ENCODE results near the gene CCDC88C. TPM values are rescaled to one million over a fixed set of nuclear protein-coding genes. Genes with fewer than 3 reads are reported as not detected.

CCDC88C gene
- polyA plus RNA-seq, 1 donor (not counting 4 experiments of a cell fraction or from before 2014, with no cell fraction given) = 2.4 TPM

DNA sequence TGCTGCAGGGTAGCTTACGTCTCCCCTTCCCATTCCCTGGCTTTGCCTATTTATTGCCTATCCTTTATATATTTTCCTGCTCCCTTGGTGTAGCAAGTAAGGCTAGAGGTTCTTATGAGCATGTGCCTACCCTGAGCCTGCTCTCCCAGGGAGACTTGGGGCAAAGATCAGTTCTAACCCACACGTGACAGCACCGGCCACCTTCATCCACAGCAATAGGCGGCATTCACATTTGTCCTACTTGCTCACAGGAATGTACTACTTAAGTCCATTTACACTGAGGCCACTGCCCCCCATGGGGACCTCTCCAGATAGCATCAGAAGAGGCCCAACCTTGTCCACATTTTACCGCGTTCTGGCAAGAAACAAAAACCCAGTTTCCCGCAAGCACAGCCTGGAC is 181.8 kb downstream of the CCDC88C start:
- Histone ChIP-seq H2AFZ (ENCODE audit: control insufficient read depth, low read length) (no peak overlapping the region), H3K4me2 (ENCODE audit: control insufficient read depth, extremely low read depth, insufficient read depth, low read depth, low read length) (no peak overlapping the region), H4K20me1 (ENCODE audit: control insufficient read depth, extremely low read depth, insufficient read depth, low read length) (no peaks in the 10 kb centered on the region), H3K4me1 (ENCODE audit: control insufficient read depth, extremely low read depth, insufficient read depth, low read length) (no peaks in the 10 kb centered on the region), H3K27ac (ENCODE audit: control insufficient read depth, insufficient read depth, low read length) (no peak overlapping the region), H3K4me3 (ENCODE audit: control insufficient read depth in 2 of 3, extremely low read depth in 1 of 3, insufficient read depth in 2 of 3, low read depth in 1 of 3, low read length in 3 of 3) (no peak overlapping the region), H3K9ac (ENCODE audit: control insufficient read depth, extremely low read depth, insufficient read depth, low read length) (no peak overlapping the region), H3K9me1 (ENCODE audit: control insufficient read depth, extremely low read depth, insufficient read depth, low read length) (no peaks in the 10 kb centered on the region), H3K79me2 (ENCODE audit: control insufficient read depth, insufficient read depth, low read length) (no peaks in the 10 kb centered on the region), H3K9me3 (ENCODE audit: control insufficient read depth, low read depth, low read length) (no peaks in the 10 kb centered on the region), H3K36me3 (ENCODE audit: control insufficient read depth in 2 of 2, extremely low read depth in 1 of 2, insufficient read depth in 2 of 2, low read length in 2 of 2) (no peaks in the 10 kb centered on the region), H3K27me3 (ENCODE audit: control insufficient read depth, extremely low read depth, insufficient read depth, low read length) (no peaks in the 10 kb centered on the region)
- dilution Hi-C loops (cut with MboI; ENCODE audit: extremely low pct_ligation_motif_present, low sequenced_read_pairs) = no loop called here
- DNase-seq (ENCODE audit: low read depth, low spot score) = no peak
- TF ChIP-seq, protein P1, sequence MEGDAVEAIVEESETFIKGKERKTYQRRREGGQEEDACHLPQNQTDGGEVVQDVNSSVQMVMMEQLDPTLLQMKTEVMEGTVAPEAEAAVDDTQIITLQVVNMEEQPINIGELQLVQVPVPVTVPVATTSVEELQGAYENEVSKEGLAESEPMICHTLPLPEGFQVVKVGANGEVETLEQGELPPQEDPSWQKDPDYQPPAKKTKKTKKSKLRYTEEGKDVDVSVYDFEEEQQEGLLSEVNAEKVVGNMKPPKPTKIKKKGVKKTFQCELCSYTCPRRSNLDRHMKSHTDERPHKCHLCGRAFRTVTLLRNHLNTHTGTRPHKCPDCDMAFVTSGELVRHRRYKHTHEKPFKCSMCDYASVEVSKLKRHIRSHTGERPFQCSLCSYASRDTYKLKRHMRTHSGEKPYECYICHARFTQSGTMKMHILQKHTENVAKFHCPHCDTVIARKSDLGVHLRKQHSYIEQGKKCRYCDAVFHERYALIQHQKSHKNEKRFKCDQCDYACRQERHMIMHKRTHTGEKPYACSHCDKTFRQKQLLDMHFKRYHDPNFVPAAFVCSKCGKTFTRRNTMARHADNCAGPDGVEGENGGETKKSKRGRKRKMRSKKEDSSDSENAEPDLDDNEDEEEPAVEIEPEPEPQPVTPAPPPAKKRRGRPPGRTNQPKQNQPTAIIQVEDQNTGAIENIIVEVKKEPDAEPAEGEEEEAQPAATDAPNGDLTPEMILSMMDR (optimal IDR thresholded peaks at IDR 0.05 in 1 of 3, IDR thresholded peaks at IDR 0.05 in 1 of 3, conservative IDR thresholded peaks at IDR 0.05 in 1 of 3; ENCODE audit: extremely low read depth in 1 of 3, insufficient read depth in 2 of 3, low read length in 3 of 3) = no peak
- TF ChIP-seq EZH2 (IDR thresholded peaks at IDR 0.05; ENCODE audit: low read length) = no peak
- no peak for FAIRE-seq

DNA sequence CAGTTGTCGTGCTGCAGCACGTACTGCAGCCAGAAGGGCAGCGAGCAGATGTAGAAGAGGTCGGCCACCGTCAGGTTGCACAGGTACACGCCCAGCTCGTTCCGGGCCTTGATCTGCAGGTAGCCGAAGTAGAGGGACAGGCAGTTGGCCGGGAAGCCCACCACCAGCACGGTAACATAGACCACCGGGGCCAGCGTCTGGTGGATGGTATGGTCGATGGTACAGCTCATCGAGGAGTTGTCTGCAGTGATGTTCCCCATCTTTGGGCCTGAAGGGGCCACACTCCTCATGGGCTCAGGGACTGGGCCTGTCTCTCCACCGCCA is 182.9 kb downstream of the CCDC88C start:
- H2AFZ ChIP-seq (ENCODE audit: control insufficient read depth, low read length) = no peak overlapping the region
- DNase-seq (ENCODE audit: low read depth, low spot score) = no peak
- H3K9me3 ChIP-seq (ENCODE audit: control insufficient read depth, low read depth, low read length) = no peaks in the 10 kb centered on the region
- H3K9me1 ChIP-seq (ENCODE audit: control insufficient read depth, extremely low read depth, insufficient read depth, low read length) = no peaks in the 10 kb centered on the region
- H3K4me3 ChIP-seq (ENCODE audit: control insufficient read depth in 2 of 3, extremely low read depth in 1 of 3, insufficient read depth in 2 of 3, low read depth in 1 of 3, low read length in 3 of 3) = no peak overlapping the region
- no peak for FAIRE-seq
- H3K27me3 ChIP-seq (ENCODE audit: control insufficient read depth, extremely low read depth, insufficient read depth, low read length) = no peaks in the 10 kb centered on the region
- H3K4me2 ChIP-seq (ENCODE audit: control insufficient read depth, extremely low read depth, insufficient read depth, low read depth, low read length) = no peak overlapping the region
- no peak overlapping the region for H3K9ac ChIP-seq (ENCODE audit: control insufficient read depth, extremely low read depth, insufficient read depth, low read length)
- no peak overlapping the region for H3K27ac ChIP-seq (ENCODE audit: control insufficient read depth, insufficient read depth, low read length)
- H3K4me1 ChIP-seq (ENCODE audit: control insufficient read depth, extremely low read depth, insufficient read depth, low read length) = peaks cover 9% of the 10 kb centered on the region
- H3K79me2 ChIP-seq (ENCODE audit: control insufficient read depth, insufficient read depth, low read length) = no peaks in the 10 kb centered on the region
- H4K20me1 ChIP-seq (ENCODE audit: control insufficient read depth, extremely low read depth, insufficient read depth, low read length) = no peaks in the 10 kb centered on the region
- no peaks in the 10 kb centered on the region for H3K36me3 ChIP-seq (ENCODE audit: control insufficient read depth in 2 of 2, extremely low read depth in 1 of 2, insufficient read depth in 2 of 2, low read length in 2 of 2)
- TF ChIP-seq EZH2 (IDR thresholded peaks at IDR 0.05; ENCODE audit: low read length) = no peak
- TF ChIP-seq, protein P1 (optimal IDR thresholded peaks at IDR 0.05 in 1 of 3, IDR thresholded peaks at IDR 0.05 in 1 of 3, conservative IDR thresholded peaks at IDR 0.05 in 1 of 3; ENCODE audit: extremely low read depth in 1 of 3, insufficient read depth in 2 of 3, low read length in 3 of 3) = no peak
- dilution Hi-C loops (cut with MboI; ENCODE audit: extremely low pct_ligation_motif_present, low sequenced_read_pairs) = no loop called here

Measured in keratinocyte (primary cell).